Ovary (tissue), 3 donors: Measurements from ENCODE around the gene SLFN14.

Source experiments
- POLR2A ChIP-seq: fragments of 450-650 bp; IDR thresholded peaks from one replicate; pipeline ENCODE4 v1.6.1; 2017; ENCODE audit warnings: antibody characterized with exemption, mild to moderate bottlenecking, moderate library complexity
- TF ChIP-seq, protein P1 (sequence below), 3 donors: fragments of 450-650 bp in 2 of 3; fragments of 200-600 bp in 1 of 3; IDR thresholded peaks; one replicate each; pipeline versions ENCODE4 v1.5.1 to v1.8.0; 2016 to 2022; ENCODE audit warnings: antibody characterized with exemption in 3 of 3, mild to moderate bottlenecking in 1 of 3
- donor health status: DM: no; HTN: no; CAD: no.

DNA sequence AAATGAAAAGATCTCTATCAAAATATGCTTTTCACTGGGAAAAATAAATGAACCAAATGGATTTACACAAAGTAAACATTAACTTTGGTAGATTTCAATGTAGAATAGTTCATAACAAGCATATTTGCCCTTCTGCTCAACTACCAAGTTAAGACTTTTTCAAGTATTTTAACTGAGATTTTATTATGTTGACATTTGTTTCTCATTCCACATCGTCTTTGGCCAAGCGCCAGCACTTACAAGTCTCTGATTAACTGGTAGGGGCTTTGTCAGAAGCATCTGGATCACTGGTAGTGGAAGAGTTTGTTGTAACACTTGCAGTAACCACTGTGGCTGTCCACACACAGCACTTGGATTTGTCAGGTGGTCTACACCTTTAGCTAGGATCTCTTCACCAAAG is 46.1 kb downstream of the SLFN14 start:
- TF ChIP-seq, protein P1, sequence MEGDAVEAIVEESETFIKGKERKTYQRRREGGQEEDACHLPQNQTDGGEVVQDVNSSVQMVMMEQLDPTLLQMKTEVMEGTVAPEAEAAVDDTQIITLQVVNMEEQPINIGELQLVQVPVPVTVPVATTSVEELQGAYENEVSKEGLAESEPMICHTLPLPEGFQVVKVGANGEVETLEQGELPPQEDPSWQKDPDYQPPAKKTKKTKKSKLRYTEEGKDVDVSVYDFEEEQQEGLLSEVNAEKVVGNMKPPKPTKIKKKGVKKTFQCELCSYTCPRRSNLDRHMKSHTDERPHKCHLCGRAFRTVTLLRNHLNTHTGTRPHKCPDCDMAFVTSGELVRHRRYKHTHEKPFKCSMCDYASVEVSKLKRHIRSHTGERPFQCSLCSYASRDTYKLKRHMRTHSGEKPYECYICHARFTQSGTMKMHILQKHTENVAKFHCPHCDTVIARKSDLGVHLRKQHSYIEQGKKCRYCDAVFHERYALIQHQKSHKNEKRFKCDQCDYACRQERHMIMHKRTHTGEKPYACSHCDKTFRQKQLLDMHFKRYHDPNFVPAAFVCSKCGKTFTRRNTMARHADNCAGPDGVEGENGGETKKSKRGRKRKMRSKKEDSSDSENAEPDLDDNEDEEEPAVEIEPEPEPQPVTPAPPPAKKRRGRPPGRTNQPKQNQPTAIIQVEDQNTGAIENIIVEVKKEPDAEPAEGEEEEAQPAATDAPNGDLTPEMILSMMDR (IDR thresholded peaks at IDR 0.05): no peak
- no peak for TF ChIP-seq POLR2A
